Natural killer cell (primary cell): ENCODE data around the gene IFI6. TPM values are rescaled to one million over a fixed set of nuclear protein-coding genes. Genes with fewer than 3 reads are reported as not detected.

Source experiments
- ATAC-seq, 3 donors: fragments of 150-1000 bp in 2 of 3; fragments of 200-7000 bp in 1 of 3; cut with Tn5 transposase; 1 replicate in 1 of 3; 2 replicates in 2 of 3; pipeline ENCODE4 v1.10.0; 2021; ENCODE audit warnings: mild to moderate bottlenecking in 2 of 3, moderate library complexity in 2 of 3
- DNase-seq, 2 donors: peaks; one replicate each; pipeline versions ENCODE4 v3.0.0 to v3.0.0-alpha.2; 2013 to 2021; ENCODE audit warnings: mixed read lengths in 1 of 2
- H3K27ac ChIP-seq: one replicate; pipeline ENCODE4 v1.5.1; 2013; ENCODE audit warnings: mild to moderate bottlenecking, low read length
- H3K27me3 ChIP-seq: one replicate; pipeline ENCODE4 v1.6.1; 2013; ENCODE audit warnings: low read length; ENCODE audit not compliant: control insufficient read depth, insufficient read depth
- H3K36me3 ChIP-seq: one replicate; pipeline ENCODE4 v1.6.1; 2013; ENCODE audit warnings: low read length; ENCODE audit not compliant: control insufficient read depth, insufficient read depth
- H3K4me1 ChIP-seq: one replicate; pipeline ENCODE4 v1.6.1; 2013; ENCODE audit warnings: low read length; ENCODE audit not compliant: control insufficient read depth, insufficient read depth
- H3K4me3 ChIP-seq: one replicate; pipeline ENCODE4 v1.5.1; 2013; ENCODE audit warnings: low read length
- H3K9me3 ChIP-seq: one replicate; pipeline ENCODE4 v1.6.1; 2013; ENCODE audit warnings: low read length; ENCODE audit not compliant: control insufficient read depth, insufficient read depth
- H3K27ac Mint-ChIP-seq, 2 donors: one replicate each; pipeline ENCODE4 v1.8.0; 2022; ENCODE audit warnings: mild to moderate bottlenecking in 2 of 2, mixed read lengths in 2 of 2, moderate library complexity in 1 of 2
- H3K27me3 Mint-ChIP-seq, 2 donors: one replicate each; pipeline ENCODE4 v1.8.0; 2022; ENCODE audit warnings: low read depth in 2 of 2, mixed read lengths in 2 of 2
- H3K36me3 Mint-ChIP-seq: one replicate; pipeline ENCODE4 v1.8.0; 2022; ENCODE audit warnings: mixed read lengths
- H3K4me1 Mint-ChIP-seq, 2 donors: one replicate each; pipeline ENCODE4 v1.8.0; 2022; ENCODE audit warnings: mixed read lengths in 2 of 2
- H3K4me3 Mint-ChIP-seq: one replicate; pipeline ENCODE4 v1.8.0; 2022; ENCODE audit warnings: mild to moderate bottlenecking, moderate library complexity, mixed read lengths
- H3K9me3 Mint-ChIP-seq, 2 donors: one replicate each; pipeline ENCODE4 v1.8.0; 2022; ENCODE audit warnings: mixed read lengths in 2 of 2
- WGBS: methylation state at CpG from one replicate; pipeline ENCODE4 v1.1.7; 2013; ENCODE audit warnings: missing lambda C conversion rate; ENCODE audit not compliant: insufficient coverage; 5-methylcytosine and 5-hydroxymethylcytosine counted together
- intact Hi-C: fragments of 100-400 bp; cut with micrococcal nuclease; formaldehyde crosslinking; loops from one replicate; pipeline ENCODE4 v1.14.2; 2022
- total RNA-seq, 4 donors: library from RNA; stranded (reverse); fragments of 120-200 nt in 1 of 4; gene quantifications; one replicate each; pipeline versions ENCODE4 v1.2.3 to v1.2.4, GENCODE V29; 2013 to 2022
- TF ChIP-seq, protein P1 (sequence below): fragments of 200-600 bp; IDR thresholded peaks from one replicate; pipeline ENCODE4 v1.8.0; 2022; ENCODE audit warnings: antibody characterized with exemption

IFI6 gene, protein sequence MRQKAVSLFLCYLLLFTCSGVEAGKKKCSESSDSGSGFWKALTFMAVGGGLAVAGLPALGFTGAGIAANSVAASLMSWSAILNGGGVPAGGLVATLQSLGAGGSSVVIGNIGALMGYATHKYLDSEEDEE
- total RNA-seq = 10 to 100 TPM; 26.7 to 36.0 (median 34.8) TPM
- total RNA-seq (2013) = 42.5 TPM

DNA sequence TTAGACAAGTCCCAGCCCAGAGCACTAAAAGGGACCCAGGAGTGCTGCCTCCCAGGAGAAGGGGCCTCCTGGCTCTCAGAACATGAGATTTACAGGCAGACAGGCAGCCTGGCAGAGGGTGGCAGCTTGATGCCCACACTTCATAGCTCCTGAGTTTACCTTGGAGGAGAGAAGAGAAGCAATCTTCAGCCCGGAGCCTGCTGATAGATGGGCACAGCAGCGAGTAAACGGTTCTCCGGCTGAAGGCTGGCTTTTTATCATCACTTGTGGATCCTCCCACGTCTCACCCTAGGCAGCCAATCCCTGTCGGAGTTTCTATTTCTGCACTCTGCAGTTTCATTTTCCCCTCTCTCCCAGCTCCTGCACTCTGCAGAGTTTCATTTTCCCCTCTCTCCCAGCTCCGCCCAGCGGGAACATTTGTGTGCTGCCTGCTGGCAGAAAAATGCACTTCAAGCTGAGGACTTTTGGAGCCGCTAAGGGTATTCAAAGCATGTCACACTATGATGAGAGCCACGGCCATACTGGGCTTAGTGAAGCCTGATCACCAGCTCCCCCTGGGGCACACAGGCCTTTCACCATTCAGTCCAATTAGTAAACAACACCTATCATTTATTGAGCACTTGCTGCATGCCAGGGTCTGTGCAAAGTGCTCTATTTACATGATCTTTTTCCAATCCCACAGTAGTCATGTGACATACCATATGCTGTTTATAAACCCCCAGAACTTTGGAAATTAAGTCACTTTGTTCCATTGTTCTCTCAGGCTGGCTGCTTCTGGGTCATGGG, at the start of gene IFI6:
TSS of gene IFI6 (minus strand) at position 229 of the 786 bp plus-strand sequence. CDS start 2,878 bp downstream, outside the sequence.
- peak within 1 kb of the TSS; percentile 97 for H3K4me3 Mint-ChIP-seq
- Histone ChIP-seq H3K36me3 (peaks cover 3% of the 10 kb centered on the region), H3K4me3 (peak within 1 kb of the TSS; percentile 48), H3K9me3 (no peaks in the 10 kb centered on the region), H3K27ac (peak within 1 kb of the TSS; percentile 85), H3K4me1 (peaks cover 33% of the 10 kb centered on the region), H3K27me3 (no peaks in the 10 kb centered on the region)
- 0% methylated on average over 10 of the region's 10 CpGs for WGBS
- intact Hi-C loops = loop anchor here (1.0 to 5.0 kb wide), 2 partner anchors 53 to 100 kb away; partner anchors contain the start of genes FAM76A and STX12
- H3K27me3 Mint-ChIP-seq = no peaks in the 10 kb centered on the region
- no peaks in the 10 kb centered on the region for H3K9me3 Mint-ChIP-seq
- H3K27ac Mint-ChIP-seq = peak within 1 kb of the TSS; percentile 87 to 96
- TF ChIP-seq, protein P1, sequence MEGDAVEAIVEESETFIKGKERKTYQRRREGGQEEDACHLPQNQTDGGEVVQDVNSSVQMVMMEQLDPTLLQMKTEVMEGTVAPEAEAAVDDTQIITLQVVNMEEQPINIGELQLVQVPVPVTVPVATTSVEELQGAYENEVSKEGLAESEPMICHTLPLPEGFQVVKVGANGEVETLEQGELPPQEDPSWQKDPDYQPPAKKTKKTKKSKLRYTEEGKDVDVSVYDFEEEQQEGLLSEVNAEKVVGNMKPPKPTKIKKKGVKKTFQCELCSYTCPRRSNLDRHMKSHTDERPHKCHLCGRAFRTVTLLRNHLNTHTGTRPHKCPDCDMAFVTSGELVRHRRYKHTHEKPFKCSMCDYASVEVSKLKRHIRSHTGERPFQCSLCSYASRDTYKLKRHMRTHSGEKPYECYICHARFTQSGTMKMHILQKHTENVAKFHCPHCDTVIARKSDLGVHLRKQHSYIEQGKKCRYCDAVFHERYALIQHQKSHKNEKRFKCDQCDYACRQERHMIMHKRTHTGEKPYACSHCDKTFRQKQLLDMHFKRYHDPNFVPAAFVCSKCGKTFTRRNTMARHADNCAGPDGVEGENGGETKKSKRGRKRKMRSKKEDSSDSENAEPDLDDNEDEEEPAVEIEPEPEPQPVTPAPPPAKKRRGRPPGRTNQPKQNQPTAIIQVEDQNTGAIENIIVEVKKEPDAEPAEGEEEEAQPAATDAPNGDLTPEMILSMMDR = peak; percentile 36
- ATAC-seq (peak; percentile 91 to 95 (median 91)), DNase-seq (peak; percentile 65 to 92)
- H3K36me3 Mint-ChIP-seq = no peaks in the 10 kb centered on the region
- peaks cover 28 to 29% of the 10 kb centered on the region in 2 donors for H3K4me1 Mint-ChIP-seq

DNA sequence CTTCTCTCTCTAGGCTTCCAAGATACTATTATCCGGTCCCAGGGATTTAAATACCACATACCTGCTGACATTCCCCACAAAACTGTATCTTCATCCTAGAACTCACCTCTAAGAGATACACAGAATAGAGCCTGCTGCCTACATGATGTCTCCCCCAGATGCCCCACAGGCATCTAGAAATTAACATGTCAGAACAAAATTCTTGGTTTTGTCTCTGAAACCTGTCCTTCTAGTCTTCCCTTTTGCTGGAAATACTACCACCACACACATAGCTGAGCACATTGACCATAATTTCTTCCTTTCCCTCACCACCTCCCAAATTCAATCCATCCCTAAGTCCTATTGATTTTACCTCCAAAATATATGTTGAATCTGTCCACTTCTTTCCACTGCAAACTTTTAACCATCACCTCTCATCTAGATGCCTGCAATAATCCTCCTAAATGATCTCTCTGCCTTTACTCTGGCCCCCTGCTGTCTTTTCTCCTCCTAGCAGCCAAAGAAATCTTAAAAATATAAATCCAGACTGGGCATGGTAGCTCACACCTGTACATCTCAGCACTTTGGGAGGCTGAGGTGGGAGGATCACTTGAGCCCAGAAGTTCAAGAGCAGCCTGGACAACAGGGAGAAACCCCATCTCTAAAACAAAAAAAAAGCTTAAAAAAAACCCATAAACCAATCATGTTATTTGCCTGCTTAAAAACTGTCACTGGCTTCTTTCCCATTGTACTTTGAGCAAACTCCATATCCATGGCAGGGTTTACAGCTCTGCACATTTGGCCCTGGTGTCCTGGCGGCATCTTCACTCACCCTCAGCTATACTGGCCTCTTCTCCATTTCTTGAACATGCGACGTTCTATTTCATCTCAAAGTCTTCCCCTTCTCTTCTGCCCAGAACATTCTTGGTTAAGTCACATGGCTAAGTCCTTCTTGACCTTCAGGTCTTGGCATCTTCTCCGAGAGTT, 47.6 kb upstream of the IFI6 start:
- peak in 1 of 2 donors; percentile 45 for DNase-seq
- TF ChIP-seq, protein P1 = no peak
- Mint-ChIP-seq H3K4me1 (no peaks in the 10 kb centered on the region), H3K9me3 (peaks cover 0 to 6% of the 10 kb centered on the region in 2 donors), H3K27ac (no peak overlapping the region), H3K36me3 (no peaks in the 10 kb centered on the region), H3K27me3 (peaks cover 27 to 28% of the 10 kb centered on the region in 2 donors), H3K4me3 (no peak overlapping the region)
- 87% methylated on average over 5 of the region's 5 CpGs for WGBS
- Histone ChIP-seq H3K4me1 (no peaks in the 10 kb centered on the region), H3K27me3 (no peaks in the 10 kb centered on the region), H3K27ac (no peak overlapping the region), H3K9me3 (no peaks in the 10 kb centered on the region), H3K36me3 (no peaks in the 10 kb centered on the region), H3K4me3 (no peak overlapping the region)
- peak in 1 of 3 donors; percentile 32 for ATAC-seq
- intact Hi-C loops = no loop called here

DNA sequence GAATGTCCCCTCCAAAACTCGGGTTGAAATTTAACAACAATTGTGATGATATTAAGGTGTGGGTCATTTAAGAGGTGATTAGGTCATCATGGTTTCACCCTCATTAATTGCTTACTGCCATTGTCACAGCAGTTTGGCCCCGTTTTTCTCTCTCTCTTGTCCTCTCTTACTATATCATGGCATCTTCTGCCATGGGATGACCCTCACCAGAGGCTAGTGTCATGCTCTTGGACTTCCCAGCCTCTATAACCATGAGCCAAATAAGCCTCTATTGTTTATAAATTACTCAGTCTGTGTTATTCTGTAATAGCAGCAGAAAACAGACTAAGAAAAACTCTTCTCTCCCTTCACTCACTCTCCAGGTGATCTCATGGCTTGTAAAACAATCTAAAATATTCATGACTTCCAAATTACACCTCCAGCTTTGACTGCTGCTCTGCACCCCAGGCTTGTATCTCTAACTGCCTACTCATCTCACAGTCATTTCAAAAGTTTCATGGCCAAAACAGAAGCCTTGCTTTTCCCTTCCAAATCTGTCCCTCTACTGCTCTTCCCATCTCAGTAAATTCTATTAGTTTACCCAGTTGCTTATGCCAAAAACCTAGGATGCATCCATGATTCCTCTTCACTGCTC, 44.4 kb upstream of the IFI6 start:
- no peak overlapping the region for H3K27ac Mint-ChIP-seq
- intact Hi-C loops = no loop called here
- H3K4me1 Mint-ChIP-seq = no peaks in the 10 kb centered on the region

More for the DNA sequence above, 44.4 kb upstream of the IFI6 start:
- H3K9me3 ChIP-seq = no peaks in the 10 kb centered on the region
- WGBS = 73% methylated on average over 1 of the region's 2 CpGs
- no peak overlapping the region for H3K4me3 Mint-ChIP-seq
- H3K27me3 Mint-ChIP-seq = peaks cover 31 to 35% of the 10 kb centered on the region in 2 donors
- H3K4me1 ChIP-seq = no peaks in the 10 kb centered on the region
- no peaks in the 10 kb centered on the region for H3K36me3 Mint-ChIP-seq
- TF ChIP-seq, protein P1 = no peak
- no peak overlapping the region for H3K27ac ChIP-seq
- DNase-seq (no peak), ATAC-seq (no peak)
- no peak overlapping the region for H3K4me3 ChIP-seq
- H3K36me3 ChIP-seq = no peaks in the 10 kb centered on the region
- H3K27me3 ChIP-seq = no peaks in the 10 kb centered on the region
- H3K9me3 Mint-ChIP-seq = peaks cover 0 to 6% of the 10 kb centered on the region in 2 donors
